Right renal pelvis (tissue), 4 donors: ENCODE data around the gene OPN1LW. TPM values are rescaled to one million over a fixed set of nuclear protein-coding genes. Genes with fewer than 3 reads are reported as not detected.
"Not testable (repeated sequence)": the region's sequence is repeated elsewhere in the genome, so short reads cannot be mapped to it uniquely, and the experiment has no call there.

Source experiments
- DNase-seq, 4 donors: peaks; one replicate each; pipeline ENCODE4 v3.0.0-alpha.2; 2013; ENCODE audit warnings: low read depth in 4 of 4, low spot score in 3 of 4, missing footprints in 1 of 4
- polyA plus RNA-seq, 4 donors: library from polyadenylated mRNA; unstranded; fragments of 120-200 nt; gene quantifications; one replicate each; pipeline ENCODE4 v1.2.1, GENCODE V29; 2013; ENCODE audit not compliant: insufficient read length in 4 of 4

Gene OPN1LW
- polyA plus RNA-seq, 4 donors: not detected

- DNase-seq: not testable (repeated sequence)
These were observed 52.4 kb downstream of the OPN1LW start for GRCh38 chrX:154196466-154196865.

Other genes with a start within 250 kb of the OPN1LW start
- gene AVPR2, start 239.6 kb upstream of the OPN1LW start, polyA plus RNA-seq: 1 to 10 TPM; 1.4 to 3.1 (median 2.0) TPM
- gene ARHGAP4, start 218.0 kb upstream of the OPN1LW start, polyA plus RNA-seq: 10 to 100 TPM; 24.6 to 37.8 (median 27.8) TPM
- 10 to 100 TPM; 60.2 to 80.1 (median 66.6) TPM for gene NAA10, start 209.2 kb upstream of the OPN1LW start, polyA plus RNA-seq
- gene RENBP, start 199.6 kb upstream of the OPN1LW start, polyA plus RNA-seq: 10 to 100 TPM; 16.3 to 27.1 (median 18.8) TPM
- gene HCFC1, start 172.4 kb upstream of the OPN1LW start, polyA plus RNA-seq: 10 to 100 TPM; 41.5 to 44.3 (median 41.9) TPM
- 1 to 10 TPM; 6.9 to 9.6 (median 7.4) TPM for gene TMEM187, start 171.5 kb upstream of the OPN1LW start, polyA plus RNA-seq
- 10 to 100 TPM; 48.4 to 62.2 (median 51.7) TPM for gene IRAK1, start 124.3 kb upstream of the OPN1LW start, polyA plus RNA-seq
- gene MECP2, start 46.5 kb upstream of the OPN1LW start, polyA plus RNA-seq: 10 to 100 TPM; 30.2 to 36.9 (median 31.6) TPM
- not detected for gene OPN1MW, start 38.4 kb downstream of the OPN1LW start, polyA plus RNA-seq
- not detected for gene OPN1MW2, start 75.5 kb downstream of the OPN1LW start, polyA plus RNA-seq
- gene OPN1MW3, start 113.3 kb downstream of the OPN1LW start, polyA plus RNA-seq: not detected
- gene TEX28, start 150.9 kb downstream of the OPN1LW start, polyA plus RNA-seq: not detected
- under 1 TPM; 0.26 to 0.91 (median 0.45) TPM for gene TKTL1, start 151.6 kb downstream of the OPN1LW start, polyA plus RNA-seq
- 100 to 1,000 TPM; 393 to 586 (median 423) TPM for gene FLNA, start 230.4 kb downstream of the OPN1LW start, polyA plus RNA-seq
- gene EMD, start 235.1 kb downstream of the OPN1LW start, polyA plus RNA-seq: 10 to 100 TPM; 68.7 to 96.7 (median 74.0) TPM